Frontal cortex (tissue), 4 donors: Measurements from ENCODE around the gene ADGRL3. TPM values are rescaled to one million over a fixed set of nuclear protein-coding genes. Genes with fewer than 3 reads are reported as not detected.
"Not testable (repeated sequence)": the region's sequence is repeated elsewhere in the genome, so short reads cannot be mapped to it uniquely, and the experiment has no call there.

Source experiments
- DNase-seq, 2 donors: peaks; one replicate each; pipeline ENCODE4 v3.0.0; 2012; ENCODE audit warnings: low spot score in 2 of 2
- FAIRE-seq: peaks from 2 replicates; lab custom pipeline; 2012; peaks lifted over from hg19 to GRCh38; lab: Jason Lieb, UNC
- total RNA-seq: library from RNA; depleted of rRNA; stranded (reverse); fragments of >200 nt; gene quantifications from one replicate; pipeline ENCODE4 v1.2.3, GENCODE V29; 2014
- donor health status: control.
- donor health status: control.
- donor health status: control.

The ADGRL3 gene
- total RNA-seq, 1 donor from 2014 or later: 302 TPM

DNA sequence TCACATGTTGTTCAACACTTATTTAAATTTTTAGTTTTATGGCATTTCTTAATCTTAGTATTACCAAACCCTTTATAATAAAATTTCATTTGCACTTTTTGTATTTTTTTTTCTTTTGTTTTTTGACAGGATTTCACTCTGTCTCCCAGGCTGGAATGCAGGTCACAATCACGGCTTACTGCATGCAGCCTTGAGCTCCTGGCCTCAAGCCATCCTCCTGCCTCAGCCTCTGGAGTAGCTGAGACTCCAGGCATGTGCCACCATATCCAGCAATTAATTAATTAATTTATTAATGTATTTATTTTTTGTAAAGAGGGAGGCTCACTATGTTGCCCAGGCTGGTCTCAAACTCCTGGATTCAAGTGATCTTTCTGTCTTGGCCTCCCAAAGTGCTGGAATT, 133.4 kb downstream of the ADGRL3 start:
- DNase-seq (no peak), FAIRE-seq (no peak)

DNA sequence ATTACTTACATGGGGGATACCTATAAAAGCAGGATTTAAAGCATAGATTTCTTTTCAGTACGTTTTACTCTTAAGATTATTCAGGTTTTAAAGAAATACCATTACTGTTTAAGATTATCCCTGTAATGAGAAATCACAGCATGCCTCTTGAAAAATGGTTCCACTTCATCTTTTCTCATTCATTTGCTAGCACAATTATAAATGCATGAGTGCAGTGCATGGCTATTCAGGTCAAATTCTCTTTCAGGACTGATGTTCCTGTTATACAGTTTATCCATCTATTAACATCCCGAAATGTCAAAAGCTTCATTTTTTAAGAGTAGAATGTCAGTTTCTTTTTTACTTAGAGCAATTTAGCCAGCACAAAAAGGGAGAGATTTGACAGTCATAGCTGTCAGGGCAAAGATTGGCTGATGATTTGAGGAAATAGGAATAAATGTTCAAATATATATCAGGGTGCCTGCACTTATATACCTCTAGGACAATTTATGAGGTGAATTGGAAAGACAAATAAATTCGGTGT, 135.2 kb downstream of the ADGRL3 start:
- DNase-seq (no peak), FAIRE-seq (no peak)

DNA sequence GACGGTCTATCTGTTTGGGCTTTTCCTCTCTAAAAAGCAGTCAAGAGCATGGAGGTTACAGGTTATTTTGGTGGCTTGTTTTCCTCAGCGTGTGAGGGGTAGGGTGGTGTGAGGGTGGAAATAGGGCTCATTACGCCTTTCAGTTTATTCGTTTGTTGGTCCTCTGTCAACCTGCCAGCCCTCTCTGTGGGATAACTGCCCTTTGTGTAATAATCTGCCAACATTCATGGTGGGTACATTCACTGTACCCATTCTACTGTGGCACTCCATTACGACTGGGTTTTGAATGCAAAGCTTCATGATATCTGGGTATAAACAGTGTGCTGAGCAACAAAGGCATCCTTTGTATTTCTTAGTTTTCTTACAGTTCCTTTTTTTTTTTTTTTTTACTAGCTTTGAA, 136.4 kb downstream of the ADGRL3 start:
- FAIRE-seq: no peak

DNA sequence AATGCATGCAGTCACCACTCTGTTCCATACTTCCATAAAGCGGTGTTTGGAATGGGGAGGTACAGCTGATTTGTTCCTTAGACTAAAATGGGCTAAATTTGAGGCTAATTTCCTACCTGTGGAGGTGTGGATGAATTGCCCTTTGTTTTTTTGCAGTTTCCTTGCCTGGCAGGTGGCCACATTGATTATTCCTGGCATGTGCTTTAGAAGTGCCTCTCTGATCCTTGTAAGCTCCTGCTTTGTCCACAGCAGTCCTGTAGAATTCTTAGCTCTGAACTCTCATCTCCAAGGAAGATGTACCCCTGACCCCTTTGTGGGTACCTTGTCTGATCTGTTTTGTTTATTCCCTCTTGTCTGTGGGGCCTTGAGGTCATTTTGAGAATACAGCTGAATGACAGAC, 136.8 kb downstream of the ADGRL3 start:
- DNase-seq: no peak
- no peak for FAIRE-seq

More for the DNA sequence above, 136.4 kb downstream of the ADGRL3 start:
- no peak for DNase-seq

DNA sequence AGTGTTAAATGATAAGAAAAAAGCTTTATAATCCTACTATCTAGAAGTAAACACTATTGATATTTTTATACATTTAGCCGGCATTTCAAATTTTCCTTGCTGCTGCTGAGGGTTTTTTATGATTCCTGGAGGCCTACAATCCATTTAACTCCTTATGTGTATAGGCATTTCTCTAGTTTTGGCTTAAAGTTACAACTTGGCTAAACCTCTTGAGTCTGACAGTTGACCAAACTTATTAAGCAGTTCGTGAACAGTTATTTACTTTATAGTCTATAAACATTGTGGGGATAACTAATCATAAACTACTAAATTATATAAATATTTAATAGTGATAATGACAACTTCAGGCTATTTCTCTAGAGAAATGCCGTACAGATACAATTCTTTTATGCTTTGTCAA, 141.9 kb downstream of the ADGRL3 start:
- FAIRE-seq: no peak
- DNase-seq: no peak

DNA sequence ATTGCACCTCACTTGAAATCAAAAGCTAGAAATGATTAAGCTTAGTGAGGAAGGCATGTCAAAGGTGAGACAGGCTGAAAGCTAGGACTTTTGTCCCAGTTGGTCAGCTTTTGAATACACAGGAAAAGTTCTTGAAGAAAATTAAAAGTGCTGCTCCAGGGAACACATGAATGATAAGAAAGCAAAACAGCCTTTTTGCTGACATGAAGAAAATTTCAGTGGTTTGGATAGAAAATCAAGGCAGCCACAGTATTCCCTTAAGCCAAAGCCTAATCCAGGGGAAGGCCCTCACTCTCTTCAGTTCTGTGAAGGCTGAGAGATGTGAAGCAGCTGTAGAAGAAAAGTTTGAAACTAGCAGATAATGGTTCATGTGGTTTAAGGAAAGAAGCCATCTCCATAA, 150.8 kb downstream of the ADGRL3 start:
- FAIRE-seq (no peak), DNase-seq (no peak)

DNA sequence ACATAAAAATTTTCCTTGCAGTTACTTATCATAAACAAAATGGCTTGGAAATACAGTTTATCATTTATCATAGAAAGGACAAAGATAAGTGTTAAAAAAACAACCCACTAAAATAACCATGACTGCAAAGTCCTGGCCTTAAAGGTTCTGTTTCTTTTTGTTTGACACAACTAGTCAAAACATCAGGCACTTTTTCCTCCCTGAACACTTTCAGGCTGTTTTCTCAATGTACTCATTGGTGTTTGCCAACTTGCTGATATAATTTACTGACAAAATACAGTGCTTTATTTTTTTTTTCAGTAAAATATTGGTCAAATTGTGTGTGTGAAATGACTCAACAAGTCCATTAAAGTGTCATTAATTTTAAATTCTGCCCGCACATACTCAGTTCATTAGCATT, 156.6 kb downstream of the ADGRL3 start:
- DNase-seq (no peak), FAIRE-seq (no peak)

DNA sequence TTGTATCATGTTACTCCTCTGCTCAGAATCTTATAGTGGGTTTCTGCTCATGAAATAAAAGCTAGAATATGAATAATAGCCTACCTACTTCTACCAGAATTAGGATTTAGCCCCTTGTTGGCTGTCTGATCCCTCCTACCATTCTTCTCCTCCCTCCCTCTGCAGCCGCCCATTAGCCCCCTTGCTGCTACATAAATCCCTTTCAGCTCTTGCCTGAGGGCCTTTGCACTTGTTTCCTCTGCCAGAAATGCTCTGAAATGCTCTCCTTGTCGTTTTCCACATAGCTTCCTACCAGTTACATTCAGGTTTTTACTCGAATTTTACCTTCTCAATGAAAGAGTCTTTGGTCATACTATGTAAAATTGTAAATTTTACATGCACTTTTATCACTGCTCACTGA, 159.2 kb downstream of the ADGRL3 start:
- DNase-seq (no peak), FAIRE-seq (no peak)

DNA sequence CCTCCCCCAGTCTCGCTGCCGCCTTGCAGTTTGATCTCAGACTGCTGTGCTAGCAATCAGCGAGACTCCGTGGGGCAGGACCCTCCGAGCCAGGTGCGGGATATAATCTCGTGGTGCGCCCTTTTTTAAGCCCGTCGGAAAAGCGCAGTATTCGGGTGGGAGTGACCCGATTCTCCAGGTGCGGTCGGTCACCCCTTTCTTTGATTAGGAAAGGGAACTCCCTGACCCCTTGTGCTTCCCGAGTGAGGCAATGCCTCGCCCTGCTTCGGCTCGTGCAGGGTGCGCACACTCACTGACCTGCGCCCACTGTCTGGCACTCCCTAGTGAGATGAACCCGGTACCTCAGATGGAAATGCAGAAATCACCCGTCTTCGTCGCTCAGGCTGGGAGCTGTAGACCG, 172.7 kb downstream of the ADGRL3 start:
- not testable (repeated sequence) for DNase-seq, FAIRE-seq

DNA sequence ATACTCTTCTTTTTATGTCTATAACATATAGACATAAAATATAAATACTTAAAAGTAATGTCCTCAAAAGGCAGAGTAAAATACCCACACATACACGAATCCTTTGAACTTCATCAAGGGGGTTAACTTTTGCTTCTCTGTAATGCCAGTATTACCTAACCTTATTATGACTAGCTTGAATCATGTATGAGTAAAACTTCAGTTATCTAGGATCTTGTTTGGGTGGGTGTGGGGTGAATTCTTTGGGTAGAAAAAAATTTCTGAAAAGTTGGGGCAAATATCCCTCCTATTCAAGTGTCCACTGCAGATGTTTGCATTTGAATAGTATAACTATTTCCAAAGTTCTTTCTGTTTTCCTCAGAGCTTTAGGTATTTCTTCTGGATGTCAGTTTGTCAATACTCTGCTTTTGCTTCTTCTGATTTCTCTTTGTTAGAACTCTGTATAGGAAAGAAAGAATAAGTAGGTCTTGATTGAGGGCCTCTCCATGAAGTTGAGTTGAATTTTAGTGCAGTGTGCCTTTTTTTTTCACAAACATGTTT, 173.8 kb downstream of the ADGRL3 start:
- no peak for FAIRE-seq
- no peak for DNase-seq

DNA sequence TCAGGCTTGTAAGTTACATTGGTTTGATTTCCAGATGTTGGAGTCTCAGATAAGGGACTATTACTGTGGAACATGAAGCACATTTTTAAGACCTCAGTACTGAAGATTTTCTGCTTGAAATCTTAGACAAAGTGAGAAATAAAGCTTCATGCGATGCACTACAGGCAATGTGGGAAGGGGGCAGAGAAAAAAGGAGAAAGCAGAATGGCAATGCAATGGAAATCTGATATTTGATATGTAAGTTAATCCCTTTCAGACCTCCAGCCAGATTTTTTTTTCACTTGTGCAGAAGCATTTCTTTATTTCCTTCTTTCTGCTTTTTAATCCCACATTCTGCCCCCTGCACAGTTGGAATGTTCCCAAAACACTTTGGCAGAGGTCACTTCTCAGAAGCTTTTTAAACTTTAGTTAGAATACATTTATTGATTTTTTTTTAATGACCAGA, 174.3 kb downstream of the ADGRL3 start:
- FAIRE-seq: no peak
- DNase-seq: no peak

DNA sequence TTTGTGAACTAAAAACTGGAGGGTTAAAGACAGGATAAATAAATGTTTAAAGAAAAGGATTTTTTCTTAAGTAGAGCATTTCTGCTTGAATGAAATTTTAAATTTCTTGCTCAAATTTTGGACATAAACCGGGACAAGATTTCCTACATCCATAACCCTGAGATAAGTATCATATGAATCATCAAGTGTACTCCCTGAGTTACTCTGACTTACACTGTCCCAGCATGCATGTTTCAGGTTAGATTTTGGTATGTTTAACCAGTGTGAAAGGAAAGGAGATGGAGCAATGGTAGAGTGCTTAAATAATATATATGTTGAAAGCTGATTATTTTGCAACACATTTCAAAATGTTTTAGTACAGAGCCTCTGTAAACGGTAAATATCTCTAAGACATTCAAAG, 175.2 kb downstream of the ADGRL3 start:
- DNase-seq (no peak), FAIRE-seq (no peak)

DNA sequence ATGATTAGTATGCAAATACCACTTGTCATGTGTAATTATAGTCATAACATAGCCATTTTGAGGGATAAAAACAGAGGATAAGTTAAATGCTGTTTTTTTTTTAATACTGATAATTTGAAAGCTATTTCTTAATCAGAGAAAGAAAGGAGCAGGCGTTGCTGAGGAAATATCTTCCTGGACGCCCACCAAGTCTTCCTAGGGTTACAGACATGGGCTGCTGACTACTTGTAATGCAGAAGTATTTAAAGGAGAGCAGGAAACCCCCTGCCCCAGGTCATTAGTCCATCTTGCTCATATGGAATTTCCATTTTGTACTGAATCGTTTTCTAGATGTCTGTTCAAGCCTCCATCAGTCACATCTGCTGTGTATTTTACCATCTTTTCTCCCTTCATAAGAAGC, 176.2 kb downstream of the ADGRL3 start:
- DNase-seq: no peak
- no peak for FAIRE-seq

DNA sequence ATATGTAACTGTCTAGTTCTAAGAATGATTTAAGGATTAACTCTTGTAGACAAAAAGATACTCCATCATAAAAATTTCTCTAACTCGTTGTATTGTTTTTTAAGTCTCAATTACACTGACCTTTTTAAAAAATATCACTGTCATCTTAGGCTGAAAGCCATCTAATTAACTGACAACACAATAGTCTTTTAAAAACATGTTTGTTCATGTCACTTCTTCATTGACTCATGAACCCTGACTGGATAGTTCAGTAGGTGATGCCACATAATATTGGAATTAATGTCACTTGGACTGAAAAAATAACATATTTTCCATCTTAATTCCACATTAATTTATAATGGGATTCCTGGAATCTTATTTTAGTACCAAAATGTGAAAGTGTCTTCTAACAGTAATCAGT, 179.3 kb downstream of the ADGRL3 start:
- no peak for DNase-seq
- no peak for FAIRE-seq

DNA sequence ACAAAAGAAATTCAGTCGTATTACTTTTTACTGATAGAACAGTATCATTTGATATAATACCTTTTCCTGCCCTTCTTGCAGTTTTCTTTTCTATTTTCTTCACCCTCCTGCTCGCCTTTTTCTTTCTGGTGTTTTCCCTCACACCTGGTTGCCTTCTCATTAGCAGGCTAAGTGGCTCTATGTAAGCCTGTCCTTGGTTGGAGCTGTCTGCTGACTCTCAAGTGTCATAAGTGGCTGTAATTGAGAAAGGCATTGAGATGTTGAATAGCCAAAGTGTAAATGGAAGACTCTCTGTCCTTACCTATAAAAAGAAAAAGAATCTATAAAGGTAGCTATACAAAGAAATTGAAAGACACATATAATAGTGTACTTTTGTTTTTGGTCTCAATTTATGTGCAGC, 180.7 kb downstream of the ADGRL3 start:
- FAIRE-seq: no peak
- DNase-seq: no peak

DNA sequence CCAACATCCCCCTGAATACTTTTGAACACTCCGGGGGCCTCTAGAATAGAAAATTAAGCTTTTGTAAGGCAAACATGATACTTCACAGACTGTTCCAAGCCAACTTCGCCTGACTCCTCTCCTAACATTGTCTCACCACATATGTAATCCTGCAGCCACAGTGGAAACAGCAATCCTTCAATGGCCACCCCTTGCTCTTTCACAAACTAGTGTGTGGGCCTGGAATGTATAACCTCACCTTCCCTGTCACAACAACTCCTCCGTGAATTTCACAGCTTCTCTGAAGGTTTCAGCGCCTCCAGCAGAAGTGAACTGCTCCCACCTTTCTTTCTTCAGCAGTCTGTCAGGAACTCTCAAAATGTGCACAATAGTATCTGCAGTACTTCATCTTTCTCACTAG, 185.1 kb downstream of the ADGRL3 start:
- DNase-seq: no peak
- no peak for FAIRE-seq

DNA sequence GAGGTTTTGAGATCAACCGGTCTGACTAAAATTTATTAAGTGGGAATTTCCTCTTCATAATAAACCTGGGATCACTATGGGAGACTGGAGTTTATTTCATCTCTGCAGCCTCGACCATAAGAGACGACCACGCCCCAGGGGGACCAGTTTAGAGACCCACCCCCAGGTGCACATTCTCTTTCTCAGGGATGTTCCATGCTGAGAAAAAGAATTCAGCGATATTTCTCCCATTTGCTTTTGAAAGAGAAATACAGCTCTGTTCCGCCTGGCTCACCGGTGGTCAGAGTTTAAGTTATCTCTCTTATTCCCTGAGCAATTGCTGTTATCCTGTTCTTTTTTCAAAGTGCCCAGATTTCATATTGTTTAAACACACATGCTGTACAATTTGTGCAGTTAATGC, 187.2 kb downstream of the ADGRL3 start:
- FAIRE-seq: not testable (repeated sequence)

DNA sequence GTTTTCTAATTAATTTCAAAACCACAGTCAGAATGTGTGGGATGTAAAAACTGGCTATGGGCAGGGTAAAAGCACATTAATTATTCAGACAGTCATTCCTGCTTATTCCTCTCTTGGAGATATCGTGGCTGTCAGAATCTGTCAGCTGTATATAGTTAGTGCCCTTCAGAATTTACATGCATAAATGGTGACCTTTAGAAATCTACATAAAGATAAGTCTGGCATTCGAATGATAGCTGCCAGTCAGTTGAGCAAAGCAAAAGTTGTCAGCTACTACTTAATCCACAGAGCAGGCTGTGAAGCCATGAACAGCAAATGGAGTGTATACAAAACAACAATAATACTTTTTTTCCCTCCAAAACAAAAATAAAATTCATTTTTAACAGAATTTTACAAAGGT, 189.5 kb downstream of the ADGRL3 start:
- FAIRE-seq: no peak
- DNase-seq: no peak

More for the DNA sequence above, 187.2 kb downstream of the ADGRL3 start:
- not testable (repeated sequence) for DNase-seq

DNA sequence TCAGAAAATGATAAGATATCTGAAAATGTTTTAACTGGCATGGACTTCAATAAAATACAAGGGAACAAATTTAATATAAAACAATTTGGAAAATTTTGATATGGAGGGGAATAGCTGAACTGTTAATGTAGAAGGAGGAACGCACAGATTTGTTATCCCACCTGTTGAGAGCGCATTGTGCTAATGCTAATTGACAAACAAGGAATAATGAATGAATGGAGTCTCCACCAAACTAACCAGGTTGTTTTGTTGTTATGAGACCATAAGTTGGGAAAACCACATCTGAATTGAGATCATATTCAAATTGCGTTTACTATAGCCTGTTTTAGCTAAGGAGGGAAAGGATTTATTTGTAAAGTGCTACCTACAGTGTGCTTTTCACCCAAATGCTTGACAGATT, 195.6 kb downstream of the ADGRL3 start:
- no peak for DNase-seq
- no peak for FAIRE-seq

DNA sequence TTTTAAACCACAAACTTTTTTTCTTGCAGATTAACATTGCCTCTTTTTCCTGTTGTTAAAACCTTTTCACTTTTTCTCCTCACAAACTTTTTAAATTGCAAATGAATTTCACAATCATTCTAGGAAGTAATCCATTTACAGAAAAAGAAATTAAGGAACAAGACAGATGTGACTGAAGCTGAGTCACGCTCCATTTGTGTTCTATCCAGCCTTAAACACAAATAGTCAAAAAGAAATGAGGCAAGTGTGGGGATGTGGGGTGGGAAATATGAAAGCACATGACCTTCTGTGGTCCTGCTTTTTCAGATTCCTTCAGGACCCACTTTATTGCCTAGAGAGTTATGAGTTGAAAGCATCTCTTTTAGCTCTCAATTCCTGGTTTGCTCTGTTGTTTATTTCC, 197.0 kb downstream of the ADGRL3 start:
- DNase-seq (no peak), FAIRE-seq (no peak)

DNA sequence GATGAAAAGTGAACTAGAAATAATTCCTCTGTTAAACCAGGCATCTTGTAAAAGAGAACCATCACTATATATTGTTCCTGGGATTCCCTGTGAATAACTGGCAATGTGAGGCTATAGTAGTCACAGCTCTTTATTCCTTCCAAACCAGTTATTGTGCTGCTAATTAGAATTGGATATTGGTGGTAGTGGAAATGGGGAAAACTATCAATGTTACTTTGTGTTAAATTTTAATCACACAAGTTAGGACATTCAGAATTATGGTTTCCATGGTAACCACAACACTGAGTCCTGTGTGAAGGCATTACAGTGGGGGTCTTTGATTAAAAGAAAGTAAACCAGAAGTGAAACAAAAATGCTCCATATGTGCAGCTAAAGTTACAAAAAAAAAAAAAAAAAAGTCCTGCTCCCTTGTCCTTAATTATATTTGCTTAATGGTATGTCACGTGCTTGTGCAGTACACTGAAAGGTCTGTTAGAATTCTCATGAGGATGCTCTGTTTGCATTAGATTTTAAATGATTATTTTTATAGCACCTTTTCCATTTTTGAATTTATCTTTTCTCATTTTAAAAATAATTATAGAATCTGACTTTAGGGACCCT, 200.4 kb downstream of the ADGRL3 start:
- DNase-seq (no peak), FAIRE-seq (peak; percentile 70)

DNA sequence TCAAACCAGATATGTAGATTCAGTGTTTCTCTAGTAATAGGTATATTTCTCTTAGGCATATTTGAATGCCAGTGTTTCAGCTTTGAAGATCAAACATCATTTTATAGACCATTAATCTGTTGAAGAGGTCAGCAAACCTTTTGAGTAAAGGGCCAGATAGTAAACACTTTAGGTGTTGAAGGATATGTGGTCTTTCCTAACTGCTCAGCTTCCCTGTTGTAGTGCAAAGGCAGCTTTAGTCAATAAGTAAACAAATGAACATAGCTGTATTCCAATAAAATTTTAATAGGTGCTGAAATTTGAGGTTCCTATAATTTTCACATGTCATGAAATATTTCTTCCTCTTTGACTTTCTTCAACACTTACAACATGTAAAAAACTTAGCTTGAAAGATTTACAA, 201.6 kb downstream of the ADGRL3 start:
- FAIRE-seq: no peak

More for the DNA sequence above, 201.6 kb downstream of the ADGRL3 start:
- no peak for DNase-seq
